Stimulated activated CD8-positive, alpha-beta memory T cell treated with anti-CD3 and anti-CD28 coated beads, Interleukin-4, amount 100 ng/mL, for 1 hour (primary cell): ENCODE results near the gene TANC1.

Source experiments
- DNase-seq, 2 donors: peaks; one replicate each; pipeline ENCODE4 v3.0.0-alpha.2; 2020; ENCODE audit warnings: low read depth in 2 of 2, low spot score in 1 of 2

The TANC1 gene

DNA sequence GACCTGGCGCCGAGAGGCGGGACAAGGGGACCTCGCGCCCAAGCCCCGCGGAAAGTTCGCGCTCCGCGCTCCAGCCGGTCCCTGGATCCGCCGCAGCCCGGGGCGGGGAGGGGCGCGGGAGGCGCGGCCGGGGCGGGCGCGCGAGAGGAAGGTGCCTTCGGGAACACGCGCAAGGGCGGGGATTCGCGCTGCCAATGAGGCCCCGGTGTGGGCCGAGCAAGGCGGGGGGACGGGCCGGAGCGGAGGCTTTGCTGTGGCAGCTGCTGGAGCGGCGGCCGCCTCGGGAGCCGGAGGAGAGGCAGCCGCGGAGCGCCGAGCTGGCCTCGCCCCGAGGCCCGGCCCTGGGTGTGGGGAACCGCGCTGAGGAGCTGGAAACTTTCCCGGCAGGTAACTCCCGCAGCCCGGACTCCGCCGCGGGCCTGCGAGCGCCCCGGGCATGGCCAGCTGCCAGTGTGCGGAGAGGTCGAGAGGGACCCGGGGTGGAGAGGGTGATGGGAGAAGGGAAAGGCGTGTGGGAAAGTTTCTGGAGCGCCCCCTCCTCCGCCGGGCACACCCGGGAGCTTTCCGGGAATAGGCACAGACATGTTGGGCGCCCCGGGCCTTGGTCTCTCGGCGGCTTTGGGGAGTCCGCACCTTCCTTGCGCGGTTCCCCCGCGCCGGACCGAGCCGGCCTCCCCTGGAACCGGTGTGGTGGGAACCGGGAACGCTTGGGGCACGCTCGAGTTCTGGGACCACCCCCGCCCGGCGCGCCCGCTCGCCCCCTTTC is at the start of gene TANC1:
TSS of gene TANC1 (plus strand) at position 245 of the 766 bp plus-strand sequence. CDS start 97,271 bp downstream, outside the sequence.
- DNase-seq = no peak

DNA sequence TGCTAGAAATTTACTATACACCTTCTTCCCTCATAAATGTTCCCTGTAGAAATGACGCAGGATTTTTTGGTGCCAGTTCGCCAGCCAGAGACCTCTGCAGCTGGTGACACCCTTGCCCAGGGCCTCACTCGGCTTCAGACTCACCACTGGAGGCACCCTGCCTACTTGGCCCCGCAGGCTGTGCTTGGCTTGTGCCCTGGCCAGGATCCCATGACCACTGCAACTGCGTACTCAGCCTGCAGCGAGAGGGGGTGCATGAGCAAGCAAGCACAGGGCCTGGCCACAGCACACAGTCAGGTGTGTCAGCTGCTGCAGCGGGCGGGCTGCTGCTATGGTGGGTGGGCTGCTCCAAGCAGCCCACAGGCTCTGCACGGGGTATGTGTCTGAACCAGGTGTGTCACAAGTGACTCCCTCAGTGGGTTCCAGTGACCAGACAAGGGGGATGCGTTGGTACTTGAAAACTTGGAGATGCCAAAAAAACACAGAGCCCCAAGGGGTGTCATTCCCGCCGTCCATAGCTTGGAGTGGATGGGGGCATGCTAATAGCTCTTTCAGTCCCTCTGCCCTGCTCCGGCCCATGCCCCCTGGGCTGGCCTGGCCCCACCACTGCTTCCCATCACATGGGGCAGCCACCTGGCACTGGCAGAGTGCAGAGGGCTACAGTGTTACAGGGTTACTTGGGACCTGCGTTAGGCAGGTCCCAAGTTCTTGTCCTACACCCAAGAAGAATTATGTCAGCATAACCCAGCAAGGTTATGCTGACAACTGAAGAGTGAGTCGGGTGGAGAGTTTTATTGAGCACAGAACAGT is 46.6 kb upstream of the TANC1 start:
- DNase-seq = no peak

- no peak for DNase-seq
These were observed 45.8 kb upstream of the TANC1 start for GRCh38 chr2:158922601-158923000.

DNA sequence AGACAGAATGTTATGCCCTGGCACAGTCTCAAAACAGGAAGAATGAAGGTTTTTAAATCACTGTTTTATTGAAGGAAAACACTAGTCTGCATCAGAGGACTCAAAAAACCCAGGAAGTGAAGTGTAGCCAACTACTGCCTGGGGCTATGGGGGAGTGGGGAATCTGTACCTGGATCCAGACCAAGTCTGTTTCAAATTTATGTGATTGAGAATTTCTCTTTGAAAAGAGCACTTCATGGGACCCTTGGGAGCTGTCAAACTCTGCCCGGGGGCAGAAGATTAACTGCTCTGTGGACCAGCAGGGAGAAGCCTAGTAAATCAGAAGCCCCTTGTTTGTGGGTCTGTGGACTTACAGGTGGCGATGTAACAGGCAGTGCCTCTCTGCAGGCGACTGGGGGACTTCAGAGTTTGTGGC is 45.3 kb upstream of the TANC1 start:
- DNase-seq = no peak

GRCh38 chr2:158923641-158924040 is 44.8 kb upstream of the TANC1 start:
- no peak for DNase-seq

- DNase-seq = no peak
These were observed 41.9 kb upstream of the TANC1 start for GRCh38 chr2:158926478-158926948.

GRCh38 chr2:158928515-158928914 is 39.9 kb upstream of the TANC1 start:
- no peak for DNase-seq

DNA sequence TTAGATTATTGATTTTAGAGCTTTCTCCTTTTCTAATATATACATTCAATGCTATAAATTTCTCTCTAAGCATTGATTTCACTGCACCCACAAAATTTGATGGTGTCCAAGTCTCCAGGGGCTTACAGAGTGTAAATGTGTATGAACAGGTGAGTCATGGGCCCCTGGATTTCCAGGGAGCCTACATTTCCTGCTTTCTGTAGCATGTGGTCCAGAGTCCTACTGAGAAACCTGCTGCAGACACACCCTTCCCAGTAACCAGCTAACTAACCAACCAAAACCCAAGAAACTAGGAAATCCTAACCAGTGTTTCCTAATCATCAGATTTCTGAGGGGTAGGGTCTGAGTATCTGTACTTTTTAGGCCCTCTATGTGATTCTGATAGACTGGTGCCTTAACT is 39.5 kb upstream of the TANC1 start:
- no peak for DNase-seq

- DNase-seq = no peak
These were observed 36.9 kb upstream of the TANC1 start for GRCh38 chr2:158931572-158931971.

DNA sequence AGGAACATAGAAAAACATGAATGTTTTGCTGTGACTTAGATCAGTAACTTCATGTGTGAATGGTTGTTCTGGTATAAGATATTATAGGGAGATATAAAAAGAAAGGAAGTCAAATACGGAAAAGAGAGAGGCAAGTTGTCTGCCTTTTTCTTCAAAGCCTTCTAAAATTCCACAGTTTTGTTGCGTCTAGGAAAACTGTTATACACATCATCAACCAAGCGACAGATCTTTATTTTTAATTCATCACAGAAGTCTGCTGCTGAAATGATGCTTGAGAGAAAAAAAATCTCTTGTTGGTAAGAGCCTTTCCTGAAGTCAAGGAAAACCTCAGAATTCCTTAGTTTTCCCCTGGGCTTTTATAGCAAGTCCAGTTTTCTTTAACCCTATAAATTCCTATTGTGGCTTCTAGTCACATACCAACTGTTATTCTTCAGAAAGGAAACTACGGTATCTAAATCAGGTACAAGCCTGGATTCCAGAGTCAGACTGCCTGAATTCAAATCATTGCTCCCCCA is 36.3 kb upstream of the TANC1 start:
- DNase-seq = no peak

GRCh38 chr2:158934170-158934569 is 34.3 kb upstream of the TANC1 start:
- no peak for DNase-seq

- no peak for DNase-seq
These were observed 32.8 kb upstream of the TANC1 start for GRCh38 chr2:158935617-158936016.

DNA sequence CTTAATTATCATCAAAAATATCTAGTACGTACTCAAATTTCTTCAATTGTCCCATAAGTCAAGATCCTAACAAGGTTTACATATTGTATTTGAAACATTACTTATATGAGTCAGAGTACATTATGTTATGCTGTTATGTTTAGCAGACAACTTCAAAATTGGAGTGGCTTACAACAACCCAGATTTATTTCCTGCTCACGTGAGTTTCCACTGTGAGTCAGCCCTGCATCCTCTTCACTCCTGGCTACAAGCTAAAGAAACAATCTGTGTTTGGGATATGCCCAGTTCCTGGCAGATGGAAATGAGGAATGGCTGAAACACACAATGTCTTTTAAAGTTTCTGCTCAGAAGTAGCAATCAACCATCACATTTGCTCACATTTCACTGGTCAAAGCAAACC is 31.5 kb upstream of the TANC1 start:
- DNase-seq = no peak

DNA sequence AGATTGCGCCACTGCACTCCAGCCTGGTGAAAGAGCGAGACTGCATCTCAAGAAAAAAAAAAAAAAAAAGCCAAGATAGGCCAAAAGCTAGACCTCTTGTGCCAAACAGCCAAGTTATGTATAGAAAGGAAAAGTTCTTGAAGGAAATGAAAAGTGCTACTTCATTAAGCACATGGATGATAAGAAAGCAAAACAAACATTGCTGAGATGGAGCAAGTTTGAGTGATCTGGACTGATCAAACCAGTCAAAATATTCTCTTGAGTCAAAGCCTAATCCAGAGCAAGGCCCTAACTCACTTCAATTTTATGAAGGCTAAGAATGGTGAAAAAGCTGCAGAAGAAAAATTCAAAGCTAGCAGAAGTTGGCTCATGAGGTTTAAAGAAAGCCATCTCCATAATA is 28.1 kb upstream of the TANC1 start:
- no peak for DNase-seq

DNA sequence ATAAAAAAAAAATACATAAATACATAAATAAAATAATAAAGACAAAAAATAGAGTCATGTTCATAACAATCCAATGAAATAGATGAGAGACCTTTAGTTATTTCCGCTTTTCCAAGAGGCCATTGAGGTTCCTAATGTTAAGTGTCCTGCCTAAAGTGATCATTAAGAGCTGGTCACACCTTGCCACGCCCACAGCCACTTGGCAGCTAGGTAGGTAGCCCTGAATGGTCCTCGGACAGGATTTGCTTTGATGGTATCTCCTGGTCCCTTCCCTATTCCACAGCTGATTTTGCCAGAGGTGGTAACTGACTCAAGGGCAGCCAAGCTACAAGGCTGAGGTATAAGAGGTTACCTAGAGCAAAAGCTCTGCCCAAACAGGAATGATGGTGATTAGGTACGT is 24.5 kb upstream of the TANC1 start:
- DNase-seq = no peak

GRCh38 chr2:158948964-158949699 is 19.3 kb upstream of the TANC1 start:
- DNase-seq = no peak

GRCh38 chr2:158953454-158953853 is 15.0 kb upstream of the TANC1 start:
- DNase-seq = no peak

- DNase-seq = no peak
These were observed 14.3 kb upstream of the TANC1 start for GRCh38 chr2:158953926-158954763.

- no peak for DNase-seq
These were observed 12.5 kb upstream of the TANC1 start for GRCh38 chr2:158955842-158956365.

DNA sequence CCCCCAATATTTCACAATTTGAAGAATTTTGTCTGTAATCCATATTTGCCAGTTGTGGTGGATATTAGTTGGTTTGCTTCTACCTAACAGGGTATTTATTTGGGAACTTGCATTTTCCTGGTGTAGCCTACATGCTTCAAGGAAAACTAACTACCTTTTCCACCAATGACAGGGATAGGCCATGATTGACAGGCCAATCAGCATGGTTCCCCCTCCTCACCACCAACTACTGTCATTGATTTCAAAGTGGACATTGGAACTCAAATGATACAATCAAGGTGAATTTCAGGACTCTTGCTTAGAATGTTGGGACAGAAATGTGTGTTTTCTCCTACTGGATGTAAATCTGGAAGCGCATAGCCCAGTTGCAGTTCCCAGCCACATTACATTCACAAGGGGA is 10.1 kb upstream of the TANC1 start:
- no peak for DNase-seq
